SK-N-MC (cell line): ENCODE data around the gene TP73.

Source experiments
- EZH2 ChIP-seq: fragments of 200-600 bp; sonication (generic); IDR thresholded peaks from one replicate; pipeline ENCODE4 v1.6.1; 2017; ENCODE audit warnings: antibody characterized with exemption
- POLR2AphosphoS5 ChIP-seq: IDR thresholded peaks from 2 replicates; pipeline ENCODE4 v1.6.1; 2012; ENCODE audit warnings: mild to moderate bottlenecking, low read depth, low read length, borderline replicate concordance

DNA sequence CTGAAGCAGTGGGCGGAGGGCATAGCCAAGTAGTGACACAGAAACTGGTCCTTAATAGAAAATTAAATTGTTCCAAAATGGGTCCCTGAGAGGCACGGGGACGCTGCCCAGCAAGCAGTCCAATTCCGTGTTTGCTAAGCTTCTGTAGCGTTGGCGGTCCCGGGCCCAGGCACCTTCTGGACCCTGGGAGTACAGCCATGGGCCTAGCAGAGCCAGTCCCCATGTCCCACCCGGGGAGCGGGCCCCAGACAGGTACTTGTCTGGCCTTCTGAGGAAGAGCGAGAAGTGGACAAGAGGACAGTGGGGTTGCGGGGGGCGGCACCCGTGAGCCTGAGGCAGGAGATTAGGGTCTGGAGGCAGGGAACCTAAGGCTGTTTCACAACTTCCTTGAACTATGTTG is 88.4 kb downstream of the TP73 start:
- no peak for TF ChIP-seq EZH2
- no peak for TF ChIP-seq POLR2AphosphoS5
